Breast epithelium (tissue), 4 donors: ENCODE results near the gene PCNX1. TPM values are rescaled to one million over a fixed set of nuclear protein-coding genes. Genes with fewer than 3 reads are reported as not detected.

Source experiments
- DNase-seq, 2 donors: peaks; one replicate each; pipeline ENCODE4 v3.0.0-alpha.2; 2019; ENCODE audit warnings: low spot score in 2 of 2
- H3K27ac ChIP-seq, 2 donors: fragments of 200-600 bp; sonication (generic) in 1 of 2; one replicate each; pipeline ENCODE4 v1.5.1; 2016 to 2019; ENCODE audit warnings: mild to moderate bottlenecking in 1 of 2
- H3K27me3 ChIP-seq, 2 donors: fragments of 200-600 bp; sonication (generic) in 1 of 2; one replicate each; pipeline versions ENCODE4 v1.5.1 to v1.6.0; 2017 to 2019; ENCODE audit warnings: control low read depth in 1 of 2, mild to moderate bottlenecking in 1 of 2
- H3K36me3 ChIP-seq: fragments of 200-600 bp; one replicate; pipeline ENCODE4 v1.5.1; 2019
- H3K4me1 ChIP-seq, 2 donors: fragments of 200-600 bp; sonication (generic); one replicate each; pipeline ENCODE4 v1.5.1; 2016 to 2019; ENCODE audit warnings: control low read depth in 1 of 2
- H3K4me3 ChIP-seq, 3 donors: fragments of 200-600 bp; sonication (generic); 1 replicate in 2 of 3; 2 replicates in 1 of 3; pipeline ENCODE4 v1.5.1; 2016 to 2019; ENCODE audit warnings: mild to moderate bottlenecking in 3 of 3, moderate library complexity in 2 of 3
- H3K9me3 ChIP-seq, 2 donors: fragments of 200-600 bp; sonication (generic) in 1 of 2; one replicate each; pipeline ENCODE4 v1.5.1; 2016 to 2019; ENCODE audit warnings: control low read depth in 1 of 2
- CTCF ChIP-seq, 3 donors: fragments of 450-650 bp; IDR thresholded peaks; one replicate each; pipeline ENCODE4 v1.5.1; 2016 to 2017; ENCODE audit warnings: antibody characterized with exemption in 3 of 3, mild to moderate bottlenecking in 3 of 3, moderate library complexity in 3 of 3
- POLR2A ChIP-seq: fragments of 450-650 bp; IDR thresholded peaks from one replicate; pipeline ENCODE4 v1.6.1; 2016; ENCODE audit warnings: antibody characterized with exemption, mild to moderate bottlenecking, moderate library complexity
- POLR2AphosphoS5 ChIP-seq, 3 donors: sonication (generic); formaldehyde crosslinking; IDR thresholded peaks; one replicate each; pipeline ENCODE4 v1.6.1; 2017; ENCODE audit warnings: antibody characterized with exemption in 3 of 3
- intact Hi-C: fragments of 100-400 bp; cut with DNase I; formaldehyde crosslinking; loops from one replicate; pipeline ENCODE4 v1.15.1; 2023; ENCODE audit warnings: low total_unique reads
- total RNA-seq, 3 donors: library from RNA; depleted of rRNA; stranded (reverse); fragments of >200 nt; gene quantifications; one replicate each; pipeline ENCODE4 v1.1.0, GENCODE V29; 2016

The PCNX1 gene
- total RNA-seq, 3 donors from 2014 or later: 61.8 to 105 (median 92.5) TPM

- no peak for DNase-seq
- Histone ChIP-seq H3K36me3 (no peaks in the 10 kb centered on the region), H3K4me1 (no peaks in the 10 kb centered on the region), H3K27me3 (no peaks in the 10 kb centered on the region), H3K9me3 (no peaks in the 10 kb centered on the region), H3K27ac (no peak overlapping the region), H3K4me3 (no peak overlapping the region)
- no peak for TF ChIP-seq POLR2A
- no peak for TF ChIP-seq POLR2AphosphoS5 (IDR thresholded peaks at IDR 0.05)
- no peak for TF ChIP-seq CTCF (IDR thresholded peaks at IDR 0.05)
- intact Hi-C loops: no loop called here
These were observed 25.6 kb upstream of the PCNX1 start for GRCh38 chr14:70881549-70882177.

- H3K27me3 ChIP-seq: no peaks in the 10 kb centered on the region
- no peak for DNase-seq
- H3K4me1 ChIP-seq: no peaks in the 10 kb centered on the region
- H3K4me3 ChIP-seq: no peak overlapping the region
- peak in 1 of 3 donors; percentile 21 for TF ChIP-seq POLR2AphosphoS5 (IDR thresholded peaks at IDR 0.05)
- no peak for TF ChIP-seq CTCF (IDR thresholded peaks at IDR 0.05)
- no peak for TF ChIP-seq POLR2A
- H3K36me3 ChIP-seq: no peaks in the 10 kb centered on the region
- no peaks in the 10 kb centered on the region for H3K9me3 ChIP-seq
- intact Hi-C loops: no loop called here
- H3K27ac ChIP-seq: peak overlapping the region in 1 of 2 donors; percentile 68
These were observed 24.3 kb upstream of the PCNX1 start for GRCh38 chr14:70882776-70883492.

GRCh38 chr14:70884595-70885342 is 22.5 kb upstream of the PCNX1 start:
- Histone ChIP-seq H3K4me3 (no peak overlapping the region), H3K4me1 (no peaks in the 10 kb centered on the region), H3K27ac (no peak overlapping the region), H3K27me3 (no peaks in the 10 kb centered on the region), H3K36me3 (no peaks in the 10 kb centered on the region), H3K9me3 (no peaks in the 10 kb centered on the region)
- intact Hi-C loops: no loop called here
- TF ChIP-seq POLR2A: no peak
- no peak for TF ChIP-seq CTCF (IDR thresholded peaks at IDR 0.05)
- TF ChIP-seq POLR2AphosphoS5 (IDR thresholded peaks at IDR 0.05): no peak
- no peak for DNase-seq

- H3K27ac ChIP-seq: no peak overlapping the region
- no peaks in the 10 kb centered on the region for H3K36me3 ChIP-seq
- no peak overlapping the region for H3K4me3 ChIP-seq
- no peaks in the 10 kb centered on the region for H3K4me1 ChIP-seq
- no peak for DNase-seq
- H3K27me3 ChIP-seq: no peaks in the 10 kb centered on the region
- intact Hi-C loops: no loop called here
- no peaks in the 10 kb centered on the region for H3K9me3 ChIP-seq
- no peak for TF ChIP-seq POLR2AphosphoS5 (IDR thresholded peaks at IDR 0.05)
- no peak for TF ChIP-seq CTCF (IDR thresholded peaks at IDR 0.05)
- no peak for TF ChIP-seq POLR2A
These were observed 21.8 kb upstream of the PCNX1 start for GRCh38 chr14:70885343-70886022.
